ENCODE measurements around the gene NCKAP5. TPM values are rescaled to one million over a fixed set of nuclear protein-coding genes. Genes with fewer than 3 reads are reported as not detected.

Gene NCKAP5
- total and polyA plus RNA-seq, 2 donors (not counting 1 experiment from before 2014, with no cell fraction given) = not detected

DNA sequence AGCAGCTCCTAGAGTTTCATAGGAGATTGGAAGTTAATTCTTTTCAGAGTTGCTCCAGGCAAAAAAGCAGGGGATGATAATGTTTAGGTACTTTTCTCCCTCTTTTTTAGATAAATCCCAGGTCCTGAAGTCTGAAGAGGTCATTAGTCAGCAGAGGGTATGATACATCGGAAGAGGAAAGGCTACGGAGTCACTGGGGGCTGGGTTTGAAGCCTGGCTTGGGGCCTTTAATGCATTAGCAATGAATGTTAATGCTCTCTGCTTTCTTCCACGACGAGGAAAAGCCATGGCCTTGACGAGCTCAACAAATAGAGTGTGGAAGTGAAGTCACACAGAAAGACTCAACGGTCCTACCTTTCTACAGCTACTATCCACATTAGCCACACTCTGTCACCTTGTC lies 235.1 kb downstream of the NCKAP5 start:
- DNase-seq = no peak
- H3K4me3 ChIP-seq (ENCODE audit: control extremely low read depth in 1 of 5, extremely low read depth in 1 of 5, insufficient read depth in 1 of 5, low read depth in 2 of 5, low read length in 4 of 5) = no peak overlapping the region
- ChIA-PET POLR2A (no interaction called here), CTCF (no interaction called here)
- no peaks in the 10 kb centered on the region for H3K4me1 ChIP-seq (ENCODE audit: control insufficient read depth in 2 of 2, insufficient read depth in 2 of 2, low read length in 2 of 2)
- H3K9me3 ChIP-seq (ENCODE audit: control extremely low read depth in 1 of 3, control insufficient read depth in 2 of 3, insufficient read depth in 1 of 3, low read length in 2 of 3) = no peaks in the 10 kb centered on the region
- Mint-ChIP-seq H3K27me3 (peaks cover 5% of the 10 kb centered on the region), H3K4me3 (no peak overlapping the region), H3K27ac (no peak overlapping the region), H3K4me1 (no peaks in the 10 kb centered on the region), H3K9me3 (ENCODE audit: insufficient read depth) (no peaks in the 10 kb centered on the region)
- TF ChIP-seq, protein P1, sequence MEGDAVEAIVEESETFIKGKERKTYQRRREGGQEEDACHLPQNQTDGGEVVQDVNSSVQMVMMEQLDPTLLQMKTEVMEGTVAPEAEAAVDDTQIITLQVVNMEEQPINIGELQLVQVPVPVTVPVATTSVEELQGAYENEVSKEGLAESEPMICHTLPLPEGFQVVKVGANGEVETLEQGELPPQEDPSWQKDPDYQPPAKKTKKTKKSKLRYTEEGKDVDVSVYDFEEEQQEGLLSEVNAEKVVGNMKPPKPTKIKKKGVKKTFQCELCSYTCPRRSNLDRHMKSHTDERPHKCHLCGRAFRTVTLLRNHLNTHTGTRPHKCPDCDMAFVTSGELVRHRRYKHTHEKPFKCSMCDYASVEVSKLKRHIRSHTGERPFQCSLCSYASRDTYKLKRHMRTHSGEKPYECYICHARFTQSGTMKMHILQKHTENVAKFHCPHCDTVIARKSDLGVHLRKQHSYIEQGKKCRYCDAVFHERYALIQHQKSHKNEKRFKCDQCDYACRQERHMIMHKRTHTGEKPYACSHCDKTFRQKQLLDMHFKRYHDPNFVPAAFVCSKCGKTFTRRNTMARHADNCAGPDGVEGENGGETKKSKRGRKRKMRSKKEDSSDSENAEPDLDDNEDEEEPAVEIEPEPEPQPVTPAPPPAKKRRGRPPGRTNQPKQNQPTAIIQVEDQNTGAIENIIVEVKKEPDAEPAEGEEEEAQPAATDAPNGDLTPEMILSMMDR (IDR thresholded peaks at IDR 0.05) = no peak
- no peak for TF ChIP-seq EZH2 (IDR thresholded peaks at IDR 0.05; ENCODE audit: borderline replicate concordance, insufficient read depth, low read depth, low read length, poor library complexity, severe bottlenecking)
- 90% methylated on average over 5 of the region's 6 CpGs for WGBS (ENCODE audit: insufficient coverage)
- no peaks in the 10 kb centered on the region for H3K36me3 ChIP-seq (replicated peaks in 1 of 2; ENCODE audit: control extremely low read depth in 1 of 2, control insufficient read depth in 1 of 2, extremely low read depth in 1 of 2, insufficient read depth in 2 of 2, low read length in 1 of 2)
- H3K4me2 ChIP-seq (replicated peaks; ENCODE audit: low read depth, low read length, poor library complexity, severe bottlenecking) = no peak overlapping the region
- no peaks in the 10 kb centered on the region for H3K27me3 ChIP-seq (replicated peaks in 1 of 4; ENCODE audit: control extremely low read depth in 1 of 4, control insufficient read depth in 3 of 4, insufficient read depth in 4 of 4, low read length in 3 of 4)
- H4K20me1 ChIP-seq (ENCODE audit: control insufficient read depth, insufficient read depth, low read length, poor library complexity, severe bottlenecking) = no peaks in the 10 kb centered on the region
- H3K27ac ChIP-seq (ENCODE audit: low read length in 2 of 2) = no peak overlapping the region
- no peaks in the 10 kb centered on the region for H3K79me2 ChIP-seq (ENCODE audit: control insufficient read depth, insufficient read depth, low read length)
- no peak overlapping the region for H2AFZ ChIP-seq (ENCODE audit: insufficient read depth, low read depth, low read length, poor library complexity, severe bottlenecking)
- no peak for ATAC-seq (ENCODE audit: low read depth)
- intact Hi-C loops (cut with micrococcal nuclease) = no loop called here
- H3K9ac ChIP-seq (ENCODE audit: low read length) = no peak overlapping the region

- intact Hi-C loops (cut with micrococcal nuclease) = no loop called here
- H3K9me3 Mint-ChIP-seq (ENCODE audit: insufficient read depth) = no peaks in the 10 kb centered on the region
- no peak overlapping the region for H3K9ac ChIP-seq (ENCODE audit: low read length)
- ATAC-seq (ENCODE audit: low read depth) (no peak), DNase-seq (no peak)
- H3K4me1 Mint-ChIP-seq = no peaks in the 10 kb centered on the region
- peaks cover 5% of the 10 kb centered on the region for H3K27me3 Mint-ChIP-seq
- H4K20me1 ChIP-seq (ENCODE audit: control insufficient read depth, insufficient read depth, low read length, poor library complexity, severe bottlenecking) = no peaks in the 10 kb centered on the region
- no peaks in the 10 kb centered on the region for H3K79me2 ChIP-seq (ENCODE audit: control insufficient read depth, insufficient read depth, low read length)
- TF ChIP-seq, protein P1 (IDR thresholded peaks at IDR 0.05) = no peak
- no peak for TF ChIP-seq EZH2 (IDR thresholded peaks at IDR 0.05; ENCODE audit: borderline replicate concordance, insufficient read depth, low read depth, low read length, poor library complexity, severe bottlenecking)
- H3K27ac ChIP-seq (ENCODE audit: low read length in 2 of 2) = no peak overlapping the region
- H3K9me3 ChIP-seq (ENCODE audit: control extremely low read depth in 1 of 3, control insufficient read depth in 2 of 3, insufficient read depth in 1 of 3, low read length in 2 of 3) = no peaks in the 10 kb centered on the region
- no peaks in the 10 kb centered on the region for H3K36me3 ChIP-seq (replicated peaks in 1 of 2; ENCODE audit: control extremely low read depth in 1 of 2, control insufficient read depth in 1 of 2, extremely low read depth in 1 of 2, insufficient read depth in 2 of 2, low read length in 1 of 2)
- ChIA-PET POLR2A (no interaction called here), CTCF (no interaction called here)
- WGBS (ENCODE audit: insufficient coverage) = 82% methylated on average over 6 of the region's 6 CpGs
- H2AFZ ChIP-seq (ENCODE audit: insufficient read depth, low read depth, low read length, poor library complexity, severe bottlenecking) = no peak overlapping the region
- H3K4me3 Mint-ChIP-seq = no peak overlapping the region
- no peaks in the 10 kb centered on the region for H3K4me1 ChIP-seq (ENCODE audit: control insufficient read depth in 2 of 2, insufficient read depth in 2 of 2, low read length in 2 of 2)
- H3K27me3 ChIP-seq (replicated peaks in 1 of 4; ENCODE audit: control extremely low read depth in 1 of 4, control insufficient read depth in 3 of 4, insufficient read depth in 4 of 4, low read length in 3 of 4) = no peaks in the 10 kb centered on the region
- no peak overlapping the region for H3K4me2 ChIP-seq (replicated peaks; ENCODE audit: low read depth, low read length, poor library complexity, severe bottlenecking)
- H3K4me3 ChIP-seq (ENCODE audit: control extremely low read depth in 1 of 5, extremely low read depth in 1 of 5, insufficient read depth in 1 of 5, low read depth in 2 of 5, low read length in 4 of 5) = no peak overlapping the region
- H3K27ac Mint-ChIP-seq = no peak overlapping the region
Measured at GRCh38 chr2:133331436-133331835, 236.8 kb downstream of the NCKAP5 start.
